A204.1 (cell line): ENCODE results near the gene NME2.

ENCODE experiments used
- FAIRE-seq: peaks from 2 replicates; lab custom pipeline; 2012; peaks lifted over from hg19 to GRCh38; lab: Jason Lieb, UNC

Gene NME2

GRCh38 chr17:51214920-51215319 lies 48.7 kb downstream of the NME2 start:
- no peak for FAIRE-seq

- no peak for FAIRE-seq
Measured at GRCh38 chr17:51217946-51218345, 51.7 kb downstream of the NME2 start.

- FAIRE-seq = no peak
Measured at GRCh38 chr17:51221322-51221721, 55.1 kb downstream of the NME2 start.
